Activated CD4-positive, CD25-positive, alpha-beta regulatory T cell treated with anti-CD3 and anti-CD28 coated beads, Interleukin-2, amount 50 U/mL, for 72 hours (primary cell): Measurements from ENCODE around the gene LMAN2L.

ENCODE experiments used
- DNase-seq: peaks from one replicate; pipeline ENCODE4 v3.0.0; 2021

The LMAN2L gene

GRCh38 chr2:96739633-96740428 is at the start of gene LMAN2L:
TSS of gene LMAN2L (minus strand) at chr2:96740064. CDS start at chr2:96740040, 24 bp downstream.
- DNase-seq: peak; percentile 93

- DNase-seq: no peak
Observed at GRCh38 chr2:96789245-96789617, 49.4 kb upstream of the LMAN2L start.

GRCh38 chr2:96788442-96789244 is 48.8 kb upstream of the LMAN2L start:
- no peak for DNase-seq

- DNase-seq: no peak
Observed at GRCh38 chr2:96787411-96787810, 47.5 kb upstream of the LMAN2L start.

- no peak for DNase-seq
Observed at GRCh38 chr2:96783388-96783787, 43.5 kb upstream of the LMAN2L start.

GRCh38 chr2:96775160-96775559 is 35.3 kb upstream of the LMAN2L start:
- no peak for DNase-seq

GRCh38 chr2:96773922-96774321 is 34.1 kb upstream of the LMAN2L start:
- no peak for DNase-seq

GRCh38 chr2:96772903-96773671 is 33.2 kb upstream of the LMAN2L start:
- DNase-seq: no peak

- no peak for DNase-seq
Observed at GRCh38 chr2:96771796-96772618, 32.1 kb upstream of the LMAN2L start.

- DNase-seq: no peak
Observed at GRCh38 chr2:96770442-96771202, 30.8 kb upstream of the LMAN2L start.

GRCh38 chr2:96769814-96770213 is 29.9 kb upstream of the LMAN2L start:
- no peak for DNase-seq

- DNase-seq: no peak
Observed at GRCh38 chr2:96768083-96768561, 28.3 kb upstream of the LMAN2L start.

GRCh38 chr2:96767135-96767871 is 27.4 kb upstream of the LMAN2L start:
- no peak for DNase-seq

GRCh38 chr2:96764253-96764637 is 24.4 kb upstream of the LMAN2L start:
- no peak for DNase-seq

- DNase-seq: no peak
Observed at GRCh38 chr2:96763511-96764252, 23.8 kb upstream of the LMAN2L start.

GRCh38 chr2:96762529-96763311 is 22.9 kb upstream of the LMAN2L start:
- no peak for DNase-seq

GRCh38 chr2:96760986-96761832 is 21.3 kb upstream of the LMAN2L start:
- DNase-seq: no peak
